ENCODE measurements around the gene TMEM190. TPM values are rescaled to one million over a fixed set of nuclear protein-coding genes. Genes with fewer than 3 reads are reported as not detected.
A peak's percentile ranks its signal among the peaks of the same experiment; 100 is the strongest.

The TMEM190 gene
- total and polyA plus RNA-seq, 9 of the 15 experiments (the other 6 are each of a cell fraction or from before 2014, with no cell fraction given) = not detected

DNA sequence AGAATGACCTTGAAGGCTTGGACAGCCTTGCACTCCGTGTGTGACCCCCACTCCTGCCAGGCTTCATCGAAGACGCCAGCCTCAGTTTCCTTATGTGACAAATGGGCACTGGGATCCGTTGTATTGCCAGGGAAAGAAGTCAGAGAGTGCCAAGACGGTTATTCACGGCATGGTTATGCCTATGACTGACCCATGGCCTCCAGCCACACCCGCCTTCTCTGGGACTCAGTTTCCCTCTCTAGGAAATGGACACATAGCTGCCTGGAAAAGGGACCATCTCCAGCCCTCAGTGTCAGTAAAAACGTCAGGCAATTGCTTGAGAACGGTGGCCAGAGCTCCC, 31.9 kb downstream of the TMEM190 start (continued):
- TF ChIP-seq, protein P1, sequence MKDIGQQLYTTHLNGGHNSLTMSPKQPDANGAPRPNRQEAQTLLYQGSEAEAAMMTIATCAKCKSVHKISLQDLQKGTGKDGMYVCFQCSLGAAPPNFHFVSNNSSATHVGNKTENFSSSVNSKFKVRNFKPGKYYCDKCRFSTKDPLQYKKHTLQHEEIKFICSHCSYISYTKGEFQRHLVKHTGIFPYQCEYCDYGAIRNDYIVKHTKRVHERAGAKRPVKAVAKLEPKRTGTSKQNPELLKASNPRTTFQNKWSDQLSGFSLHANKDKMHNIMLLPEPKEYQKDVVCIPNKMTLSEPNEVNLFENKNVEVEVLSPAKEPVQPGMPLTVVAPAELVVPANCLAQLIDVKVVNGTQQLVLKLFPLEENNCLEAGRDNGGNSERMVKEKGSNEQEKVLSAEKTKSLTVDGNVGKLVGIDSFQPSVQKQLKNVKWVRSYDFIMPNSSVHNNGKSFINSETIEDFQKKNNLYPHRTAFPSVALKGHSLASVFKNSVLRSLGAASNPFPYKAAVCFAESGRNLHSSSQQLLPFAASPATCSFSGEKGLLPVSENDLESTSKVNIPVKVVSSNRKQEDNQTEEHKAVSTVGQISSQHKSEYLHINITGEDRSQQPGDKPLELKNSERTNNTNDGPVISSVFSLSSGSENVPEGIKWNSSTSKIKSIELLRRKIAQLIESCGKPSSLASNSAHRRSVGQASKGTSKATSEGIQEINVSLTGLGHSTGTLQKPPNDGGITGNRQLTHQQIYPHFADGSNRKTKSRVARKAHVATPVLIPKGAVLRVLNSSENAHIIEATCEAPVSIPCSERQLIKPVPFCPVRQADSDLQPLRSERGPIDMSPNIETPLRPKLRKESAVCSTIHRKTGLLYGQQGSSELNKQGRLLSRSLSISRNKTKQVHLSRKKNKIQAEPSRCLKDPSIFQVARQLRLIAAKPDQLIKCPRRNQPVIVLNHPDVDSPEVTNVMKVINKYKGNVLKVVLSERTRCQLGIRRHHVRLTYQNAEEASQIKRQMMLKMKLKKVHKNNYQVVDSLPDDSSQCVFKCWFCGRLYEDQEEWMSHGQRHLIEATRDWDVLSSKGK (CRISPR knock-in tag; IDR thresholded peaks at IDR 0.05) = no peak
- TF ChIP-seq SMARCB1 (IDR thresholded peaks at IDR 0.05; ENCODE audit: insufficient read length, low read depth) (no peak), RBM17 (IDR thresholded peaks at IDR 0.05; ENCODE audit: borderline replicate concordance, low read depth, low read length) (no peak), PTTG1 (tag; IDR thresholded peaks at IDR 0.05; ENCODE audit: low read depth) (0 out of 2 replicates have a peak, but pooled peaks have one; percentile 28), SUPT5H (IDR thresholded peaks at IDR 0.05) (peak; percentile 31; the same call in 1 of the 2 replicates), BCOR (IDR thresholded peaks at IDR 0.05) (peak; percentile 97), RFX1 (IDR thresholded peaks at IDR 0.05) (no peak), SRSF3 (IDR thresholded peaks at IDR 0.05; ENCODE audit: insufficient read depth, low read length) (0 out of 2 replicates have a peak, but pooled peaks have one; percentile 53), ZNF780A (CRISPR knock-in tag; IDR thresholded peaks at IDR 0.05) (no peak), KDM1A (IDR thresholded peaks at IDR 0.05) (peak; percentile 29 to 41; a peak in 2 of 4 replicates)
- TF ChIP-seq, protein P2, sequence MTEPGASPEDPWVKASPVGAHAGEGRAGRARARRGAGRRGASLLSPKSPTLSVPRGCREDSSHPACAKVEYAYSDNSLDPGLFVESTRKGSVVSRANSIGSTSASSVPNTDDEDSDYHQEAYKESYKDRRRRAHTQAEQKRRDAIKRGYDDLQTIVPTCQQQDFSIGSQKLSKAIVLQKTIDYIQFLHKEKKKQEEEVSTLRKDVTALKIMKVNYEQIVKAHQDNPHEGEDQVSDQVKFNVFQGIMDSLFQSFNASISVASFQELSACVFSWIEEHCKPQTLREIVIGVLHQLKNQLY (CRISPR knock-in tag; conservative IDR thresholded peaks at IDR 0.05) = no peak
- TF ChIP-seq, protein P3, sequence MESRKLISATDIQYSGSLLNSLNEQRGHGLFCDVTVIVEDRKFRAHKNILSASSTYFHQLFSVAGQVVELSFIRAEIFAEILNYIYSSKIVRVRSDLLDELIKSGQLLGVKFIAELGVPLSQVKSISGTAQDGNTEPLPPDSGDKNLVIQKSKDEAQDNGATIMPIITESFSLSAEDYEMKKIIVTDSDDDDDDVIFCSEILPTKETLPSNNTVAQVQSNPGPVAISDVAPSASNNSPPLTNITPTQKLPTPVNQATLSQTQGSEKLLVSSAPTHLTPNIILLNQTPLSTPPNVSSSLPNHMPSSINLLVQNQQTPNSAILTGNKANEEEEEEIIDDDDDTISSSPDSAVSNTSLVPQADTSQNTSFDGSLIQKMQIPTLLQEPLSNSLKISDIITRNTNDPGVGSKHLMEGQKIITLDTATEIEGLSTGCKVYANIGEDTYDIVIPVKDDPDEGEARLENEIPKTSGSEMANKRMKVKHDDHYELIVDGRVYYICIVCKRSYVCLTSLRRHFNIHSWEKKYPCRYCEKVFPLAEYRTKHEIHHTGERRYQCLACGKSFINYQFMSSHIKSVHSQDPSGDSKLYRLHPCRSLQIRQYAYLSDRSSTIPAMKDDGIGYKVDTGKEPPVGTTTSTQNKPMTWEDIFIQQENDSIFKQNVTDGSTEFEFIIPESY (CRISPR knock-in tag; IDR thresholded peaks at IDR 0.05) = no peak
- TF ChIP-seq, protein P4, sequence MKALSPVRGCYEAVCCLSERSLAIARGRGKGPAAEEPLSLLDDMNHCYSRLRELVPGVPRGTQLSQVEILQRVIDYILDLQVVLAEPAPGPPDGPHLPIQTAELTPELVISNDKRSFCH (CRISPR knock-in tag; IDR thresholded peaks at IDR 0.05) = peak; percentile 60; the same call in 1 of the 2 replicates
- TF ChIP-seq, protein P4 (tag; IDR thresholded peaks at IDR 0.05) = peak; percentile 72; the same call in 1 of the 2 replicates
- TF ChIP-seq, protein P5, sequence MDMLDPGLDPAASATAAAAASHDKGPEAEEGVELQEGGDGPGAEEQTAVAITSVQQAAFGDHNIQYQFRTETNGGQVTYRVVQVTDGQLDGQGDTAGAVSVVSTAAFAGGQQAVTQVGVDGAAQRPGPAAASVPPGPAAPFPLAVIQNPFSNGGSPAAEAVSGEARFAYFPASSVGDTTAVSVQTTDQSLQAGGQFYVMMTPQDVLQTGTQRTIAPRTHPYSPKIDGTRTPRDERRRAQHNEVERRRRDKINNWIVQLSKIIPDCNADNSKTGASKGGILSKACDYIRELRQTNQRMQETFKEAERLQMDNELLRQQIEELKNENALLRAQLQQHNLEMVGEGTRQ (CRISPR knock-in tag; IDR thresholded peaks at IDR 0.05) = no peak
- TF ChIP-seq, protein P6, sequence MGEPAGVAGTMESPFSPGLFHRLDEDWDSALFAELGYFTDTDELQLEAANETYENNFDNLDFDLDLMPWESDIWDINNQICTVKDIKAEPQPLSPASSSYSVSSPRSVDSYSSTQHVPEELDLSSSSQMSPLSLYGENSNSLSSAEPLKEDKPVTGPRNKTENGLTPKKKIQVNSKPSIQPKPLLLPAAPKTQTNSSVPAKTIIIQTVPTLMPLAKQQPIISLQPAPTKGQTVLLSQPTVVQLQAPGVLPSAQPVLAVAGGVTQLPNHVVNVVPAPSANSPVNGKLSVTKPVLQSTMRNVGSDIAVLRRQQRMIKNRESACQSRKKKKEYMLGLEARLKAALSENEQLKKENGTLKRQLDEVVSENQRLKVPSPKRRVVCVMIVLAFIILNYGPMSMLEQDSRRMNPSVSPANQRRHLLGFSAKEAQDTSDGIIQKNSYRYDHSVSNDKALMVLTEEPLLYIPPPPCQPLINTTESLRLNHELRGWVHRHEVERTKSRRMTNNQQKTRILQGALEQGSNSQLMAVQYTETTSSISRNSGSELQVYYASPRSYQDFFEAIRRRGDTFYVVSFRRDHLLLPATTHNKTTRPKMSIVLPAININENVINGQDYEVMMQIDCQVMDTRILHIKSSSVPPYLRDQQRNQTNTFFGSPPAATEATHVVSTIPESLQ (CRISPR knock-in tag; IDR thresholded peaks at IDR 0.05) = no peak

All from K562 (cell line).